ENCODE data around the gene ARMC7. TPM values are rescaled to one million over a fixed set of nuclear protein-coding genes. Genes with fewer than 3 reads are reported as not detected.

Gene ARMC7
- total RNA-seq, 1 experiment from 2014 or later: 22.8 TPM

GRCh38 chr17:75144816-75145512, 35.2 kb downstream of the ARMC7 start:
- H2AFZ ChIP-seq (ENCODE audit: low read length): no peak overlapping the region
- no peaks in the 10 kb centered on the region for H3K23me2 ChIP-seq (ENCODE audit: insufficient read length, low read depth, low read length, poor library complexity, severe bottlenecking)
- no peak overlapping the region for H3K56ac ChIP-seq (ENCODE audit: insufficient read length, low read depth, low read length)
- Mint-ChIP-seq H3K27ac (no peak overlapping the region; a peak in 1 of 7 replicates), H3K9me3 (no peaks in the 10 kb centered on the region), H3K4me3 (no peak overlapping the region), H3K4me1 (peaks cover 3 to 5% of the 10 kb centered on the region in 2 experiments), H3K36me3 (ENCODE audit: insufficient read depth in 1 of 3, low read depth in 3 of 3) (peaks cover 68 to 90% (median 89%) of the 10 kb centered on the region in 3 experiments), H3K27me3 (ENCODE audit: low read depth) (no peaks in the 10 kb centered on the region; the same call in 1 of the 2 replicates)
- peaks cover 8% of the 10 kb centered on the region; the same call in 1 of the 2 replicates for H3K79me2 ChIP-seq (ENCODE audit: insufficient read depth, low read length)
- no peak overlapping the region for H4K5ac ChIP-seq (ENCODE audit: insufficient read length, low read depth, low read length)
- no peaks in the 10 kb centered on the region for H3K27me3 ChIP-seq (ENCODE audit: insufficient read depth, low read length)
- H2BK5ac ChIP-seq (ENCODE audit: insufficient read length, low read length): no peak overlapping the region
- no peak overlapping the region for H3T11ph ChIP-seq (ENCODE audit: low read length)
- H3K4ac ChIP-seq (ENCODE audit: low read depth, low read length): no peak overlapping the region
- no peak overlapping the region for H2BK12ac ChIP-seq (ENCODE audit: insufficient read length, low read depth, low read length)
- H3K79me1 ChIP-seq (ENCODE audit: insufficient read depth, low read depth, low read length, poor library complexity, severe bottlenecking): peaks cover 16% of the 10 kb centered on the region
- no CpG with 5 or more reads among the region's 11 CpGs for WGBS (ENCODE audit: extremely low coverage, insufficient read length, low lambda C conversion rate)
- H2BK120ac ChIP-seq (ENCODE audit: low read depth, low read length, poor library complexity, severe bottlenecking): no peak overlapping the region
- no peak for TF ChIP-seq CTCF (conservative IDR thresholded peaks at IDR 0.05)
- no peak overlapping the region for H3K4me2 ChIP-seq (ENCODE audit: insufficient read depth, insufficient read length, low read length)
- H4K20me1 ChIP-seq (ENCODE audit: control insufficient read depth, insufficient read depth, insufficient read length): no peaks in the 10 kb centered on the region
- no peak overlapping the region for H2BK20ac ChIP-seq (ENCODE audit: low read depth, low read length, poor library complexity, severe bottlenecking)
- H4K91ac ChIP-seq (ENCODE audit: insufficient read length, low read depth, low read length): no peak overlapping the region
- no peak for DNase-seq
- no peaks in the 10 kb centered on the region for H3K9me3 ChIP-seq (ENCODE audit: control insufficient read depth, low read depth, low read length)
- no peak overlapping the region for H2BK15ac ChIP-seq (ENCODE audit: low read depth, low read length)
- H3K27ac ChIP-seq (ENCODE audit: insufficient read length, low read depth, low read length): no peak overlapping the region
- H2AK5ac ChIP-seq (ENCODE audit: insufficient read length, low read length): no peak overlapping the region
- H3K18ac ChIP-seq (ENCODE audit: insufficient read length, low read depth, low read length): no peak overlapping the region
- H4K8ac ChIP-seq (replicated peaks; ENCODE audit: insufficient read length, low read depth, low read length): no peak overlapping the region
- H3K9ac ChIP-seq (ENCODE audit: extremely low read depth, insufficient read length, low read length): no peak overlapping the region
- no peak overlapping the region for H3K14ac ChIP-seq (ENCODE audit: insufficient read depth, low read length)
- no peaks in the 10 kb centered on the region; the same call in 1 of the 2 replicates for H3K4me1 ChIP-seq (ENCODE audit: insufficient read depth, low read length)
- H3K23ac ChIP-seq (ENCODE audit: insufficient read length, low read depth, low read length): no peak overlapping the region
